A673 (cell line): Measurements from ENCODE around the gene NRBP1.

ENCODE experiments used
- EZH2 ChIP-seq: fragments of 200-600 bp; sonication (generic); IDR thresholded peaks from 2 replicates; pipeline ENCODE4 v1.6.1; 2017; ENCODE audit warnings: borderline replicate concordance, low read depth, mild to moderate bottlenecking, mixed read lengths, antibody characterized with exemption, low read length; ENCODE audit not compliant: poor library complexity, severe bottlenecking
- TF ChIP-seq, protein P1 (sequence below): fragments of 300-800, 200-600 bp; sonication (generic); conservative IDR thresholded peaks from 2 replicates; pipeline ENCODE4 v1.5.1; 2017; ENCODE audit warnings: low read depth, mild to moderate bottlenecking, antibody characterized with exemption, low read length, moderate library complexity, mixed read lengths

DNA sequence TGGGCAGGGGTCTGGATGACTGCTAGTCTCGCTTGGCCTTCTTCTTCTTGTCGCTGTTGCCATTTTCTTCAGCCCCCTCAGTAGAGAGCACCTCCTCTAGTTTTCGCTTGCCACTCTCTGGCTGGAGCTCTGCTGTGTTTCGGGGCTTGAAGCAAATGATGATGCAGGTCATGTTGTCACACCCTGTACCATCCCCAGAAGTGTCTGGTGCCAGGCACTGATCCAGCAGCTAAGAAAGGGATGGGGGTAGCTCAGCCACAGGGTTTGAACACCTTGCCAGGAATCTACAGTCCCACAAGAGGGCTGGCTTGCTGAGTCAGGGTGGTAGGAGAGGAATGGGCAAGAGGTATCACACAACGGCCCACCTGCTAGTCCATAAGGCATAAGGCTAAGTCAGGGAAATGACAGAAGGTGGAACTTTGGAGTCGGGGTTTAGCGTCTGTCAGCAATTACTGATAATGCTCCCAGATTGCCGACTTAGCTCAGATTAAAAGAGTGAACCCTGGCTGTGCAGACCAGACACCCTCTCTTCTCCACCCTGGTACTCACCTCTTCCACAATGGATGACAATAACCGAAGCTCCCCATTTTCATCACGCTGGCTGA is 46.8 kb upstream of the NRBP1 start:
- TF ChIP-seq, protein P1, sequence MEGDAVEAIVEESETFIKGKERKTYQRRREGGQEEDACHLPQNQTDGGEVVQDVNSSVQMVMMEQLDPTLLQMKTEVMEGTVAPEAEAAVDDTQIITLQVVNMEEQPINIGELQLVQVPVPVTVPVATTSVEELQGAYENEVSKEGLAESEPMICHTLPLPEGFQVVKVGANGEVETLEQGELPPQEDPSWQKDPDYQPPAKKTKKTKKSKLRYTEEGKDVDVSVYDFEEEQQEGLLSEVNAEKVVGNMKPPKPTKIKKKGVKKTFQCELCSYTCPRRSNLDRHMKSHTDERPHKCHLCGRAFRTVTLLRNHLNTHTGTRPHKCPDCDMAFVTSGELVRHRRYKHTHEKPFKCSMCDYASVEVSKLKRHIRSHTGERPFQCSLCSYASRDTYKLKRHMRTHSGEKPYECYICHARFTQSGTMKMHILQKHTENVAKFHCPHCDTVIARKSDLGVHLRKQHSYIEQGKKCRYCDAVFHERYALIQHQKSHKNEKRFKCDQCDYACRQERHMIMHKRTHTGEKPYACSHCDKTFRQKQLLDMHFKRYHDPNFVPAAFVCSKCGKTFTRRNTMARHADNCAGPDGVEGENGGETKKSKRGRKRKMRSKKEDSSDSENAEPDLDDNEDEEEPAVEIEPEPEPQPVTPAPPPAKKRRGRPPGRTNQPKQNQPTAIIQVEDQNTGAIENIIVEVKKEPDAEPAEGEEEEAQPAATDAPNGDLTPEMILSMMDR: no peak
- no peak for TF ChIP-seq EZH2
